Heart right ventricle (tissue), 16 donors: ENCODE data around the gene DARS1. TPM values are rescaled to one million over a fixed set of nuclear protein-coding genes. Genes with fewer than 3 reads are reported as not detected.
A peak's percentile ranks its signal among the peaks of the same experiment; 100 is the strongest.

Source experiments
- ATAC-seq, 8 donors: fragments of 200-7000 bp; cut with Tn5 transposase; one replicate each; pipeline ENCODE4 v1.9.1; 2020; ENCODE audit warnings: mild to moderate bottlenecking in 8 of 8, moderate library complexity in 8 of 8, moderate number of reproducible peaks in 1 of 8
- DNase-seq, 2 donors: peaks; one replicate each; pipeline ENCODE4 v3.0.0-alpha.2; 2020
- H3K27ac ChIP-seq, 10 donors: fragments of 200-600 bp; sonication (generic) in 2 of 10; one replicate each; pipeline versions ENCODE4 v1.5.0 to v1.8.0; 2020 to 2022; ENCODE audit warnings: mild to moderate bottlenecking in 3 of 10
- H3K27me3 ChIP-seq, 7 donors: fragments of 200-600 bp; one replicate each; pipeline ENCODE4 v1.8.0; 2021 to 2022; ENCODE audit warnings: mild to moderate bottlenecking in 2 of 7
- H3K36me3 ChIP-seq, 9 donors: fragments of 200-600 bp; sonication (generic) in 1 of 9; one replicate each; pipeline versions ENCODE4 v1.5.0 to v1.8.0; 2020 to 2022; ENCODE audit warnings: mild to moderate bottlenecking in 2 of 9
- H3K4me1 ChIP-seq, 9 donors: fragments of 200-600 bp; sonication (generic) in 1 of 9; one replicate each; pipeline versions ENCODE4 v1.5.0 to v1.8.0; 2020 to 2022; ENCODE audit warnings: mild to moderate bottlenecking in 4 of 9
- H3K4me3 ChIP-seq, 10 donors: fragments of 200-600 bp; sonication (generic) in 2 of 10; one replicate each; pipeline versions ENCODE4 v1.5.0 to v1.8.0; 2020 to 2022; ENCODE audit warnings: mild to moderate bottlenecking in 7 of 10, moderate library complexity in 2 of 10
- H3K9me3 ChIP-seq, 11 donors: fragments of 200-600 bp in 10 of 11; sonication (generic) in 2 of 11; one replicate each; pipeline versions ENCODE4 v1.5.0 to v1.8.0; 2013 to 2022; ENCODE audit warnings: mild to moderate bottlenecking in 2 of 11, control low read depth in 1 of 11, moderate library complexity in 1 of 11
- CTCF ChIP-seq, 9 donors: fragments of 200-600 bp; sonication (generic) in 2 of 9; IDR thresholded peaks; one replicate each; pipeline versions ENCODE4 v1.5.0 to v1.8.0; 2021 to 2022; ENCODE audit warnings: antibody characterized with exemption in 9 of 9, mild to moderate bottlenecking in 5 of 9, moderate library complexity in 1 of 9
- WGBS, 2 donors: extraction: QIAGEN DNeasy Blood & Tissue Kit; methylation state at CpG; one replicate each; pipeline ENCODE4 v1.1.7; 2013; ENCODE audit warnings: inconsistent platforms in 1 of 2; 5-methylcytosine and 5-hydroxymethylcytosine counted together
- intact Hi-C, 10 donors: fragments of 100-400 bp; cut with DNase I; formaldehyde crosslinking; loops; one replicate each; pipeline versions ENCODE4 v1.11.1 to v1.14.2; 2022
- polyA plus RNA-seq, 2 donors: library from polyadenylated mRNA; stranded (reverse); fragments of 200-250 nt; gene quantifications; one replicate each; pipeline ENCODE4 v1.2.3, GENCODE V29; 2013
- total RNA-seq, 10 donors: library from RNA; stranded (reverse); fragmentation: NEBNext Ultra II Directional in 3 of 10; extraction: Animal tissue kit (Norgen Biotek cat#: 25700) in 3 of 10; gene quantifications; one replicate each; pipeline versions ENCODE4 v1.2.1 to v1.2.4, GENCODE V29; 2021 to 2023
- donor health status: Arrhythmogenic right ventricular cardiomyopathy.
- donor health status: ischemic (EF 13 %, LVEDD 7.1; RV severe dilation, severe dysfunction).
- donor health status: healthy with polysubstance abuse.
- donor health status: DM: no; HTN: yes; CAD: no.
- donor health status: DM: no; HTN: no; CAD: no.
- donor health status: ischemic (EF 25% LVEDD 6.9; RV normal size, moderate dysfunction).
- donor health status: ischemic (EF 25% LVEDD 5.7; RV mildly dilated, moderate dysfunction).
- donor health status: healthy.
- donor health status: DM: yes; HTN: yes; CAD: no.
- donor health status: Ischemic cardiomyopathy.
- donor health status: ischemic (EF 35%, LVEDD 5.7; RV mildly dilated, moderate dysfunction).
- donor health status: nonischemic (EF 11% LVEDD 7.7; RV severe dilation, severe dysfunction).
- donor health status: DM: yes; HTN: yes; CAD: no.
- donor health status: PGD.
- donor health status: ischemic (EF 29% LVEDD 5.4; RV normal size, mild dysfunction).
- donor health status: nonischemic (EF 23%, LVEDD 6.1; RV moderate dilation, normal function).

The DARS1 gene
- total and polyA plus RNA-seq, 12 donors = 47.8 to 136 (median 65.7) TPM

GRCh38 chr2:135954020-135954601 is 31.3 kb downstream of the DARS1 start:
- H3K36me3 ChIP-seq = peaks cover 0 to 40% (median 0%) of the 10 kb centered on the region in 9 donors
- no peak overlapping the region for H3K27ac ChIP-seq
- no peaks in the 10 kb centered on the region for H3K27me3 ChIP-seq
- no peak overlapping the region for H3K4me3 ChIP-seq
- H3K9me3 ChIP-seq = no peaks in the 10 kb centered on the region
- TF ChIP-seq CTCF (IDR thresholded peaks at IDR 0.05) = no peak
- intact Hi-C loops = no loop called here
- H3K4me1 ChIP-seq = peaks cover 0 to 40% (median 20%) of the 10 kb centered on the region in 9 donors
- WGBS, 2 donors = 86 to 94% methylated on average over 5 of the region's 5 CpGs
- DNase-seq (no peak), ATAC-seq (no peak)

GRCh38 chr2:135952891-135953290 is 32.5 kb downstream of the DARS1 start:
- no peak for TF ChIP-seq CTCF (IDR thresholded peaks at IDR 0.05)
- Histone ChIP-seq H3K9me3 (no peaks in the 10 kb centered on the region), H3K36me3 (peaks cover 0 to 29% (median 0%) of the 10 kb centered on the region in 9 donors), H3K4me3 (no peak overlapping the region), H3K27ac (no peak overlapping the region), H3K27me3 (no peaks in the 10 kb centered on the region), H3K4me1 (peaks cover 0 to 49% (median 21%) of the 10 kb centered on the region in 9 donors)
- ATAC-seq (no peak), DNase-seq (no peak)
- 93 to 98% methylated on average over 5 of the region's 5 CpGs for WGBS, 2 donors
- intact Hi-C loops = no loop called here

- intact Hi-C loops = no loop called here
- no peak overlapping the region for H3K4me3 ChIP-seq
- H3K27ac ChIP-seq = no peak overlapping the region
- H3K36me3 ChIP-seq = peaks cover 0 to 19% (median 0%) of the 10 kb centered on the region in 9 donors
- DNase-seq (no peak), ATAC-seq (no peak)
- 77 to 78% methylated on average over 3 of the region's 3 CpGs for WGBS, 2 donors
- H3K27me3 ChIP-seq = no peaks in the 10 kb centered on the region
- TF ChIP-seq CTCF (IDR thresholded peaks at IDR 0.05) = no peak
- H3K9me3 ChIP-seq = no peaks in the 10 kb centered on the region
- peaks cover 0 to 49% (median 20%) of the 10 kb centered on the region in 9 donors for H3K4me1 ChIP-seq
These were observed 34.3 kb downstream of the DARS1 start for GRCh38 chr2:135951041-135951583.

GRCh38 chr2:135949451-135950234 is 35.8 kb downstream of the DARS1 start:
- no peak overlapping the region for H3K4me3 ChIP-seq
- H3K9me3 ChIP-seq = no peaks in the 10 kb centered on the region
- H3K27me3 ChIP-seq = no peaks in the 10 kb centered on the region
- DNase-seq (no peak), ATAC-seq (no peak)
- peak overlapping the region in 1 of 10 donors; percentile 15 for H3K27ac ChIP-seq
- H3K4me1 ChIP-seq = peaks cover 0 to 49% (median 20%) of the 10 kb centered on the region in 9 donors
- intact Hi-C loops = no loop called here
- H3K36me3 ChIP-seq = peaks cover 0 to 18% (median 0%) of the 10 kb centered on the region in 9 donors
- no peak for TF ChIP-seq CTCF (IDR thresholded peaks at IDR 0.05)
- 66 to 78% methylated on average over 3 of the region's 3 CpGs for WGBS, 2 donors
